ENCODE measurements around the gene DENND5B.

Gene DENND5B

GRCh38 chr12:31582155-31582554, 8.8 kb downstream of the DENND5B start (continued):
- no peak for TF ChIP-seq ZNF518A (tag by site-specific recombination; conservative IDR thresholded peaks at IDR 0.05; ENCODE audit: low read depth)
- TF ChIP-seq WT1 (tag by site-specific recombination; IDR thresholded peaks at IDR 0.05) = no peak
- no peak for TF ChIP-seq ZNF660 (tag by site-specific recombination; IDR thresholded peaks at IDR 0.05)
- TF ChIP-seq INSM2 (tag by site-specific recombination; IDR thresholded peaks at IDR 0.05) = no peak
- no peak for TF ChIP-seq CTCF (tag by site-specific recombination; IDR thresholded peaks at IDR 0.05)
- TF ChIP-seq ZNF175 (tag by site-specific recombination; IDR thresholded peaks at IDR 0.05) = no peak
- no peak for TF ChIP-seq HOXD13 (CRISPR knock-in tag; IDR thresholded peaks at IDR 0.05; ENCODE audit: borderline replicate concordance)
- no peak for TF ChIP-seq KLF1 (tag by site-specific recombination; IDR thresholded peaks at IDR 0.05)
- TF ChIP-seq ZNF18 (tag by site-specific recombination; IDR thresholded peaks at IDR 0.05) = no peak
- no peak for TF ChIP-seq ZSCAN18 (tag by site-specific recombination; IDR thresholded peaks at IDR 0.05)

- H3K4me1 ChIP-seq (ENCODE audit: control insufficient read depth, insufficient read depth, low read length) = no peaks in the 10 kb centered on the region
- POLR2A ChIA-PET = interaction anchor here (0.6 to 0.8 kb wide), 2 partner anchors 12 to 38 kb away, joined by 3 read pairs; no protein-coding TSS in a partner anchor
- no peaks in the 10 kb centered on the region; a peak in 1 of 3 replicates for H3K36me3 ChIP-seq (ENCODE audit: control insufficient read depth in 2 of 2, insufficient read depth in 1 of 2, low read length in 2 of 2)
- CTCF ChIA-PET = interaction anchor here (0.6 to 1.0 kb wide), 2 partner anchors 62 to 307 kb away, joined by 3 read pairs; no protein-coding TSS in a partner anchor
- TF ChIP-seq ZNF544 (tag by site-specific recombination; IDR thresholded peaks at IDR 0.05) (no peak), PRDM6 (tag by site-specific recombination; IDR thresholded peaks at IDR 0.05) (peak; percentile 75), ZNF148 (tag by site-specific recombination; IDR thresholded peaks at IDR 0.05; ENCODE audit: borderline replicate concordance) (no peak), ZNF10 (tag by site-specific recombination; IDR thresholded peaks at IDR 0.05) (0 out of 2 replicates have a peak, but pooled peaks have one; percentile 28), ZNF596 (tag by site-specific recombination; IDR thresholded peaks at IDR 0.05) (no peak), ZNF777 (tag by site-specific recombination; IDR thresholded peaks at IDR 0.05; ENCODE audit: borderline replicate concordance) (no peak), WT1 (tag by site-specific recombination; IDR thresholded peaks at IDR 0.05) (no peak)
- no peaks in the 10 kb centered on the region for H3K9me3 ChIP-seq (ENCODE audit: control insufficient read depth, insufficient read depth, low read depth, low read length)
- H3K27ac ChIP-seq (ENCODE audit: extremely low read depth, low read depth, low read length) = no peak overlapping the region
- H3K4me3 ChIP-seq (ENCODE audit: low read depth, low read length) = no peak overlapping the region
These were observed 12.3 kb downstream of the DENND5B start for GRCh38 chr12:31578632-31579031.

Measured in HEK293 (cell line).